GM04504 (cell line): Measurements from ENCODE around the gene NIT1.

Experiments
- DNase-seq: peaks from one replicate; pipeline ENCODE4 v3.0.0-alpha.2; 2012; ENCODE audit warnings: low read depth

The NIT1 gene

DNA sequence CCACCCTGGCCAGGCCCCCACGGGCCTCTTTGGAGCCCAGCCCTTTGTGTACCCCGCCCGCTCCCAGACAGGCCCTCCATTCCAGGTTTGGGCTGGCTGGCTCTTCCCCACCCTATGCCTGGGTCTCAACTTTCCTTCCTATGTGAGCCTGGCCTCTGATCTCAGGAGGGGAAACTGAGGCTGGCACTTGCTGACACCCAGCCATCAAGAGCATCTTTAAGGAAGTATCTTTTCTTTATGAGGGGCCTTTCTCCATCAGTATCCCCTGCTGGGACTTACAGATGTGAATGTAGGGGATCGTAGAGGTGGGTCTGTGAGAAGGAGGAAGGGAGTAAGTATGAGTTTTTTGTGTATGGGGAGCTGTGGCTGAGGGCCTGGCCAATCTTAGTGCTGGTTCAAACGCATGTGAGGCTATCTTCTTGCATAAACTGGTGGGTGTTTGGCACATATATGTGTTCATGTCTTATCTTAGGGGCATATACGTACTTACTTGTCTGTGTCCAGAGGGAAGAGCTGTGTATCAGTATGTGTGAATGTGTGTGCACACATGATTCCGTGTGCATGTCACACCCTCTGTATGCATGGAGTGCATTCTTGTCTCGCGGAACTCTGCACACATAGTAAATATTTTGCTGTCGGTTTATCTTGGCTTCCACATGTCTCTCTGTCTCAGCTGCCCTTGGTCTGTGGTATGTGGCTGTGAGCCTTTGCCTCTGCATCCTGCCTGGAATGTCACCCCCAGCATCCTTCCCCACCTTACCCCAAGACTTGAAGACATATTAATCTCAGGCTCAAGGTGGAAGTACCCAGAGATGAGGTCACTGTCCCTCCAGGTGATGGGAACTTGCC is 33.9 kb upstream of the NIT1 start:
- no peak for DNase-seq

DNA sequence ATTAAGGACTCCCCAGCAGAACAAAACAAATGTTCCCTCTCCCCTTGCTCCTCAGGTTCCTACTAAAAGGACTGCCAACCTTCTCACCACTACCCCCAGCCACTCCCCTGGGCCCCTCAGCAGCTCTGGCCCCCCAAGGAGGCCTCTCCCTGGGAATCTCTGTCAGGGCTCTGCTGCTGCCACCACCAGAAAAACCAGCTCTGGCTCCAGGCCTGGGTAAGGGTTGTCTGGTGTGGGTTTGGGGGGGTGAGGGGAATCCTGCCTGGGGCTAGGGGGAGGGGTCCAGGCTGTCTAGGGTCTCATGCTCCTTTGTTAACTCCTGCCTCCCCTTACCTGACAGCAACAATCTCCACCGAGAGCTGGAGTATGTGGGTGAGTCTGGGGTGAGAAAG is 33.3 kb upstream of the NIT1 start:
- no peak for DNase-seq

DNA sequence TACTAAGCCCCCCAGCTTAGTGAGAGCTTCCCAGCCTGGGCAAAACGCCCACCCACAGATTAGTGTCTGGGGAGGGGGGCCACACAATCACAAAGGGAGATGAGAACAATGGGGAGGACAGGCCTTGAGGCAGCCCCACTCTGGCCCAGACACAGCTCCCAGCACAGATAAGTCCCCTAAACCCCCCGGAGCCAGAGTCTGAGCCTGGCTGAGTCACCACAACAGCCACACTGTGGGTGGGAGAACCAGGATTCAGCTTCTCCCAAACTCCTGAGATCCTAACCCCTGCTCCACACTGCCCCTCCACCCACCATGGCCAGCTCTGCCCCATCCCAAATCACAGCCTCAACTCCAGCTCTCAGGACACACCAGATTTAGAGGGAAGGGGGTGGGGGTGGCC is 32.7 kb upstream of the NIT1 start:
- no peak for DNase-seq

DNA sequence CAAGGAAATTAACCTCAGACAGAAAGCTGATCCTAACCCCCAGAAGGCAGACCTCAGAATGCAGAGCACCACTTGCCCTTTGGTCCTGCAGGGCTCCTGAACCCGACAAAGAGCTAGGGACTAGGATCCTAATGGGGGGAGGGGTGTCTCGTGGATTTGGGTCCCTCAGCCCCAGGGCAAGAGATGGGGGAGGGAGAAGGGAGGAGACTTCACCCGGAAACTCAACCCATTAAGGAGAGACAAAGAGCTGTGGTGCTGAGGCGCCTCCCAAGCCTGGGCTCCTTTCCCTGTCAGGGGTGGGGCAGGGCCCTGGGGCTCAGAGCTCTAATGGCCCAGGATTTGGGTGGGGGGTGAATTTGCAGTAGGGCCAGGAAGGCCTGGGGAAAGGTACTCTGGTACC is 31.4 kb upstream of the NIT1 start:
- no peak for DNase-seq

DNA sequence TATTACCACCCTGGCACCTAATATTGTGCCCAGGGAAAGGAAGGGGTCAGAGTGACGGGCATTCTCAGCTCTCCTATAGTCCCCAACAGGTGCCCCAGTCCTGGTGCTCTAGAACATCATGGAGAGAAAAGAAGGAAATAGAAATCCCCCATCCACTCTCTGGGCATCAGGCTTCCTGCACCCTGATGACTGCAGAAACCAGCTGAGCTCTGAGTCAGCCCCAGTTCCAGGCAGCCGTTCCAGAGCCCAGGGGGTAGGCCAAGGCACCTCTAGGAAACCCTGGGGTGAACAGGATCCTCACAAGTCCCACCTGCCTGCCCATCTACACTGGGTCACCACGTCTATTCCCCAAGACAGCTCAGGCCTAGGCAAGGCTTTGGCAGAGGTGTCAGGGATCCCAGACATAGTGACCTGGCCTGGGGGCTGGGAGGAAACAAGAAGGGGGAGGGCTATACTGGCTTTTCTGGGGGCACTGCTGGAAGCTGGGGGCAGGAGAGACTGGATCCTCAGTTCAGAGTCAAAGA is 29.3 kb upstream of the NIT1 start:
- no peak for DNase-seq

DNA sequence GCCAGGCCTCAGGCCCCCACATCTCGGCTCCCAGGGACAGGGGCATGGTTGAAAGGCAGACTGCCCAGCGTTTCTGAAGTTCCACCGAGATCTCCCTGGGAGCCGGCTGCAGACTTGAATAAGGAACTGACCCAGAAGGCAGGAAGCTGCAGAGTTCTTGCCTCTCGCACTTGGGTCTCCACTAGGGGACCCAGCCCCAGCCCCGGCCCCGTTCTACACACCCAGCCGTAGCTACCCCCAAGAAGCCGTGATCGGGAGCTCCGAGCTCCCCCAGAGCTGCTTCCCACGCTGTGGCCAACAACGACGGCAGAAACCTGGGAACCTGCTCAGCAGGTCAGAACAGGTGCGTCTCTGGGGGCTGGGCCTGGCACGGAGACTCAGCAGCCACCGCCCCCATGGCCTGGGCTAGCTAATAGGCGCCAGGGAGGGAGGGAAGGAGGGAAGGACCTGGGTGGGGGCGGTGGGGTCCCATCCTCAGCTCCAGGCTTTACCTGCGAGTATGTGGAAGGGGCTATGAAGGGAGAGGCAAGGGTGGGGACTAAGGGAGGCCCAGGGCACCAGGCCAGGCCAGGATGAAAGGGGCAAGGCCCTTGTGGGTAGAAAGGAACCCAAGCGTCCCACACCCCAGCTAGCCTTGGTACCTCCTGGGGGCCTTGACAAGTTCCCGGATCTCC is 28.5 kb upstream of the NIT1 start, which contains the start of gene NECTIN4:
NECTIN4 (minus strand) TSS at position 308 of the 674 bp plus-strand sequence; CDS start at position 46, 262 bp downstream.
- DNase-seq, result no peak

DNA sequence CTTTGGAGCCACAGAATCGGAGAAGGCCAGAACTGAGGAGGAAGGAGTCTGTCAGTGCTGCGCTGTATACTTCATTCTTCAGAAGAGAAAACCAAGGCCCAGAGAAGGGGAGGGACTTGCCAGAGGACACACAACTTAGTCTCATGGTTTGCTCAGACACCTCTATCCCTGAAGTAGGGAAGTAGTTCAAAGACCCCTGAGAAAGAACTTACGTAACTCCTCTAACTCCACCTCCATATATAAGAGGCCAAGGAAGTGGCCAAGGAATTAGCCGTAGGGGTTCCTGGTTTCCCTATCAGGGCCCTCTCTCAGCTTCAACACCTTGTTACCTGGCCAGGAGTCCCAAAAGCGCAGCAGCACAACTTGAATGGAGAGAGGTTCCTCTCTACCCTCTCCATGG is 28.0 kb upstream of the NIT1 start:
- no peak for DNase-seq

DNA sequence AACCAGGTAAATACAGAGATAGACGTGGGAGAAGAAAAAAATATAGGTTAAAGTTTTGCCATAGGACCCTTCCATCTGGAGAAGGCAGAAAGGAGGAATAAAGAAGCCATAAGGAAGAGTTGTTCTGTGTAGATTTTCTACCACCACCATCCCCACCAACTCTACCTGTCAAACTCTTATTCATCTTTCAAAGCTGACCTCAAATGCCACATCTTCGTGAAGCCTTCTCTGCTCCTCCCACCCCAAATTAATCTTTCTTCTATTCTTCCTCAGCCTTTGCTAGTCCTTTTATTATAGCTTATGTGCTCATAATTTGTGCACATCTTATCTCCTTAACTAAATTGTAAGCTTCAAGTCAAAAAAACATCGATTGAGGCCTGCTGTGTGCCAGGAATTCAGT is 27.3 kb upstream of the NIT1 start:
- no peak for DNase-seq

DNA sequence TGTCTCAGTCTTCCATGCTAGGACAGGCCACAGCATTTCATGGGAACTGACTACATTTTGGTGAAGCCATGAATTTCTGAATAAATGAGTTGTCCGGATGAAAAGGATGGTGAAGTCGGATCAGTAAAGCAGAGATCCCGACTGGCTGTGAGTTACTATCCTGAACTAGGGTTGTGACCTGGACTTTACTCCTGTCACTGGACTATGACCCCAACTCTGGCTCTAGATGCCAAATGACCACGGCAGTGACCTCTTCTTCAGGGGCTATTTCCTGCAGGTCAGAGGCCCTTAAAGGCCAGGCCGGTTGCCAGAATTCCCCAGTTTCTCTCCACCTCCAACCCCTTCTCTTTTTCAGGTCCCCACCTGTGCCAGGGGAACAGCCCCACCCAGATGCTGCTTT is 26.8 kb upstream of the NIT1 start:
- no peak for DNase-seq

DNA sequence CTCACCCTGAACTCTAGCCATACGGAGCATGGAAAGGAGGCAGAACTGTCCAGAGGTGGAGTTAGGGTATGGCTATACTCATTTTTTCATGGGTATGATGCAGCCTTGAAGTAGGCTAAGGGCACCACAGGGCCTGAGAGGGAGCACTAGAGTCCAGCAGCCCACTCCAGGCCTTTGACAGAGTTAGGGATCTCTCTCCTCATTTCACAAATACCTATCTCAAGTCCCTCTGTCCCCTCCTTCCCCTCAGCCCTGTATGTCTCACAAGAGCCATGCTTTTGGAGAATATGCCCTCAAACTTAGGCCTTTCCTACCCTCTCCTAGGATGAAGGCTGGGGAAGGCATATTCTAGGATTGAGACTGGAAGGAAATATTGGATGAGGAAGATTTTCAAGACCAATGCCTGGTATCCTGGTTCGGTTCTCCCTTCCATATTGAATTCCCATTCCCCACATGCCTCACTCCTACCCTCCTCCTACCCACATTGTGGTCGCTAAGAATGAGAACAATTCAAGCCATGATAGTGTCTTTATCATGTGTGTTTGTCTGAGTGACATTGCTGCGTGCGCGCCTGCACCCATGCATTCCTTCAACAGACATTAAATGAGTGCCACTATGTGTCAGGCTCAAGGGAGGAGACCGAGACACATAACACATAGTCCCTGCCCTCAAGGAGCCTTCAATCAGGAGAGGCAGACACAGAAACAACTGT is 26.0 kb upstream of the NIT1 start:
- no peak for DNase-seq

DNA sequence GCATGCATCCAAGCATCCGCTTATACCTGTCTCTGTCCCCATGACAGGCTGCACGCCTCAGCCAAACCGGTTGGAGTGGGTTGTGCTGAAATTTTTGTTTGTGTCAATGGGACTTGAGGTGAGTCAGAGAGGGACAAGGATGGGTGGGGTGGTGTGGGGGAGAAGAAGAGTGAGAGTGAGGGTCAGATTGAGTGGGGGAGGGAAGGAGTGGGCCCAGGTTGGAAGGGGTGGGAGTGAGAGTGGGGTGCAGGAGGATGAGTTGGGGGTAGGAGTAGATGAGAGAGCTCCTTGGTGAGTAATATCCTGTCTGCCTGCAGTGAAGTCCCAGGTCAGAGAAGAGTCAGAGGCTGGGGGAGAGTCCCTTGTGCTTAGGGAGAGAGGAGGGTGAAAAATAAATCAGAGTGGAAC is 25.3 kb upstream of the NIT1 start:
- DNase-seq, result no peak

DNA sequence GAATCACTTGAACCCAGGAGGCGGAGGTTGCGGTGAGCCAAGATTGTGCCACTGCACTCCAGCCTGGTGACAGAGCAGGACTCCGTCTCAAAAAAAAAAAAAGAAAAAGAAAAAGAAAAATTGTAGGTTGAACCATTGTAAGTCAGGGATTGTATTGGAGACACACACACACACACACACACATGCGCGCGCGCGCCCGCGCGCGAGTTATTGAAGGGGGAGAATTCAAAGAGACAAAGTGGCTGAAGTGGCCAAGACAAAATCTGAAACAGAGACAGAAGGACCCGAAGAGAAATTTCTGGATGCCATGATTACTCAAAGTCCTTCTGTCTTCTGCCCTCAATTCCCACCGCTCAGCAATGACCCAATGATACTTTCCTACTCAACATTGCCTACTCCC is 23.4 kb upstream of the NIT1 start:
- DNase-seq, result no peak

DNA sequence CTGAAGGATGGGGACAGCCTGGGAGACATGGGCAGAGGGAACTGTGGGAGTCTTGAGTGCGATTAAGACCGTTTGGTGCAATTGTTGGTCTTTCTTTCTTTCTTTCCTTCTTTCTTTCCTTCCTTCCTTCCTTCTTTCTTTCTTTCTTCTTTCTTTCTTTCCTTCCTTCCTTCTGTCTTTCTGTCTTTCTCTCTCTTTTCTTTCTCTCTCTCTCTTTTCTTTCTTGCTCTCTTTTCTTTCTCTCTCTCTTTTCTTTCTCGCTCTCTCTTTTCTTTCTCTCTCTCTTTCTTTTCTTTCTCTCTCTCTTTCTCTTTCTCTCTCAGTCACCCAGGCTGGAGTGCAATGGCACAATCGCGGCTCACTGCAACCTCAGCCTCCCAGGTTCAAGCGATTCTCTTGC is 22.7 kb upstream of the NIT1 start:
- no peak for DNase-seq

DNA sequence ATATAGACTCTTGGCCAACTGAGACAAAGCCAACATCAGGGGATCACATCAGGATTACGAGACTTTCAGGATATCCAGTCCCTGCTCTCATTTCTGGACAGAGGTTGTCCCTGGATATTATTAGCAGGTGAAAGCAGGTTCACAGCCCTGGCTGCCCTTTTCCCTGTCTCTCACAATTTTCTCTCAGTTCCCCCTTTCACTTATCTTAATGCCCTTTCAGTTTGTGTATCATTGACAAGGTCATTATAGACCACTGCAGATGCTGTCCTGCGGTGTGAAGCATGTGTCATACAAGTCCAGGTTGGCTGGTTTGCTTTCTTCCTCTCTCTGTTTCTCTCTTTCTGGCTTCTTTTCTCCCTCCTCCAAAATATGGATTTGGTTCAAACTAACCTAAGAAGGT is 21.9 kb upstream of the NIT1 start:
- DNase-seq, result no peak

DNA sequence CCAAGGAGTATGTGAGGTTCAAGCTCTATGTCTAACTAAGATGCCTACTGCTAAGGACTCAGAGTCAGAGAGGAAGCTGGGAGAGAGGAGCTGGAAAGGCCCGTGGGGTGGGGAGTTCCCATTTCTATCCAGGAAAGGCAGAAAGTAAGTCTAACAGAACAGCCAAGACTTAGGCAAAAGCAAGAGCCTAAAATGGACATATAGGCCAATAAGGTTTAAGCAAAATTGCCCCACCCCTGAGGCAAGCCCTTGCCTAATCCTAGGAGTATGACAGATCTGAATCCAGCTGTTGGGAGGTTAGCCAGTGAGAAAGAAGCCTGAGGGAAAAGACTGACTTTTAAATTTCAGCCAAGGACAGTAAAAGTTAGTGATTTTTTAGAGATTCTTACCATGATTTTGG is 21.4 kb upstream of the NIT1 start:
- DNase-seq, result no peak

DNA sequence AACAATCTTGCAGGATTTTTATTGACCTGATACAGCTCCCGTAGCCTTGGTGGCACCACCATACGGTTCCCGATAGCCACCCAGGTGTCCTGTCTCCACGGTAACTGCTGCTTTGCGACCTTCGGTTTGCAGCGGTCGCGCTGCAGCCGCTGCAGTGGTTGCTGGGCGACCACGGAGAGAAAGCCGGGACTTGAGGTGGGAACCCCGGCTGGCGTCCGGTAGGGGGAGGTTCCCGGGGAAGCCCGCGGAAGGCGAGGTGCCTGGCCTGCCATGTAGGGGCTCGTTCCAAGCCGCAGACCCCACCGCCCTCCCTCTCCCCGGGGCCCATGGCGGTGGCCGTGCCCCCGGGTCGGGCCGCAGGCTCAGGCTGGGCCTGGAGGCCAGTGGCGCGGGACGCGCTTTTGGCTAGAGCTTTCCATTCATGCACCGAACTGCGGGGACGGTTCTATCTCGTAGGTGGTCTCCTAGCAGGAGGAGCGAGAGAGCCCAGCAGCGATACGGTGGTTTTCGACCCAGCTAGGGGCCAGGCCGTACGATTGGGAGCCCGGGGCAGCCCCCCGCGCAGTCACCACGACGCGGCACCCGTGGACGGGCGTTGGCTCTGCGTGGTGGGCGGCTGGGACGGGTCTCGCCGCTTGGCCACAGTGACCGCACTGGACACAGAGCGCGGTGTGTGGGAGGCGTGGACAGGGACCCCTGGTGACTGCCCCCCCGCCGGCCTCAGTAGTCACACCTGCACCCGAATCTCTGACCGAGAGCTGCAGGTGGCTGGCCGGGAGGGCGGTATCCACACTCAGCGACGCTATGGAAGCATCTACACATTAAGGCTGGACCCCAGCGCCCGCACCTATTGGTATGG is 19.5 kb upstream of the NIT1 start, which contains the start of gene KLHDC9:
KLHDC9 (plus strand) TSS at position 152 of the 859 bp plus-strand sequence; CDS start at position 327, 175 bp downstream.
- no peak for DNase-seq

DNA sequence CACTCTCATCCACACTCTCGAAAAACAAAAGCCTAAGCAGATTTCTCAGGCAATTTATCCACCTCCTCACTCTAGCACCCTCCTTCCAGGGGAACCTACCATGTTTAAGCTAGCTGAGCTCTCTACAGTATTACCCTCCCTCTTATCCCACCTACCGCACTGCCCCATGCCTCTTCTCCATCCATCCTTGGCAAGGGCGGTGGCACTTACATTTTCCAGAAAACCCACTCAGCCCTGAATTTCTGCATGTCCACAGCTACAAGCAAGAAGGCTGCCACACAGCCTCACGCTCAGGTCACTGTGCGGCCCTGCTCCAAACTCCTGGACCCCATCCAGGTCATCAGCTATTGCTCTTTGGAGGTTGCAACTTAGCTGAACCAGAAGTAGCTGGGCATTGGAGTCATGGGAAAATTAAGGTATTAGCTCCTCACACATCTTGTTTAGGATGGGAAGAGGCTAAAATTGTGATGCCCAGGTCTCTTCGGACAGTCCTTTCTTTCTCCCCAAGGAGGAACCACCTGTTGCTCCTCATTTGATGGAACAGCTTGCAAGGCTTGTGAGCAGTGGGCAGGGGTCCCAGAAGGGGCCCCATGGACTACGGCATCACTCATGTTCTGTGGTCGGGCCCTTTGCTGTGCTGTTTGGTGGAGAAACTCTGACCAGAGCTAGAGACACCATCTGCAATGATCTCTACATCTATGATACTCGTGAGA is 18.7 kb upstream of the NIT1 start:
- no peak for DNase-seq

DNA sequence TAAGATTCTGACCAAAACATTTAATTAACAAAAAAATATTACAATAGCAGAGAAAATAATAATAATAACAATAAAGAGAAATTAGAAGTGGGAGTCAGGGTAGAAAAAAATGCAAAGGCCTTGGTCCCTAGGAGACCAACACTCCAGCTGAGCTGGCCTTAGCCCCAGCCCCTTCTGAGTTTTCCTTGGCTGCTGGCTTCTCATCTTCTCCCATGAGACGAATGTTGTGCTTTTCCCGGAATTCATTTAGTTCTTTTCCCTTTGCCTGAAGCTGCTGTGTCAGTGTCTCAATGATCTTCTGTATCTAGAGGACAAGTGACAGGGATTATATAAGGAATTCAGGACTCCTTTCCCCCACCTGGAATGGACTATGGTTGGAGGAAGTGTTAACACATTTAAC is 17.3 kb upstream of the NIT1 start:
- DNase-seq, result no peak

DNA sequence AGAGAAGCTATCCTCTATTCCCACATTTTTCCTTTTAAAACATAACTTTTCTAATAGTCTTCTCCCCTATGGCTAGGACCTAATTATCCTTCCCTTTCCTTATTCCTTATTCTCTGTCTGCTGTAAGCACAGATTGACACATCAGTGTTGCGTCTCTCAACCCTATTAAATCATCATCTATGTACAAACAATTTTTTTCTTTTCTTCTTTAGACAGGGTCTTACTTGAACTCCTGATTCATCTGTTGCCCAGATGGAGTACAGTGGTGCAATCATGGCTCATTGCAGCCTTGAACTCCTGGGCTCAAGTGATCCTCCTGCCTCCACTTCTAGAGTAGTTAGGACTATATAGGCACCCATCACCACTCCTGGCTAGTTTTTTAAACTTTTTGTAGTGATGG is 11.5 kb upstream of the NIT1 start:
- no peak for DNase-seq

DNA sequence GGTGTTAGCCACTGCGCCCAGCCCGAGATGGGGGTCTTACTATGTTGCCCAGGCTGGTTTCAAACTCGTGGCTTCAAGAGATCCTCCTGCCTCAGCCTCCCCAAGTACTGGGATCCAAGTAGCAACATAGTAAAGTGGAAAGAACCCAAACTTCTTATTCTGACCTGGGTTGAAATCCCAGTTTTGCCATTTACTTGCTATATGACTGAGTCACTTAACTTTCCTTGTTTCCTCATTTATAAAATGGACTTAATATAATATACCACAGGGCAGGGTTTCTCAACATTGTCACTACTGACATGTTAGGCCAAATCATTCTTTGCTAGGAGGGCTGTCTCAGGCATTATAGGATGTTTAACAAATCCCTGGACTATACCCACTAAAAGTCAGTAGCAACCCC is 6.8 kb upstream of the NIT1 start:
- no peak for DNase-seq

DNA sequence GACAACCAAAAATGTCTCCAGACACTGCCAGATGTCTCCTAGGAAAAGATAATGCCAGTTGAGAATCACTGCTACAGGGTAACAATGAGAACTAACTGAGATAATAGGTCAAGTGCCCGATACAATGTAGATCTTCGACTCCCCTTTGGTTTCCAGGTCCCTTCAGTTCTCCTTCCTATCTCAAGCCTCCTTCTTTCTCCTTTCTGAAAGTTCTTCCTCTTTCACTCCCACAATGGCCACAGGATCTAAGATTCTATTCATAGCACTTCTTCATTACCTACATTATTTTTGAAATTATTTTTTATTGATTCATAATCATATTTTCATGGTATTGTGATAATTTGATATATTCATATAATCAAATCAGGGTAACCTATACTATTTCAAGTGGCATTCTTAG is 6.4 kb upstream of the NIT1 start:
- no peak for DNase-seq
